Measurements from ENCODE around the gene GRAMD4. TPM values are rescaled to one million over a fixed set of nuclear protein-coding genes. Genes with fewer than 3 reads are reported as not detected.

GRAMD4 gene
- polyA plus RNA-seq, 1 of the 3 experiments (the other 2 are of a cell fraction), result 15.5 TPM

DNA sequence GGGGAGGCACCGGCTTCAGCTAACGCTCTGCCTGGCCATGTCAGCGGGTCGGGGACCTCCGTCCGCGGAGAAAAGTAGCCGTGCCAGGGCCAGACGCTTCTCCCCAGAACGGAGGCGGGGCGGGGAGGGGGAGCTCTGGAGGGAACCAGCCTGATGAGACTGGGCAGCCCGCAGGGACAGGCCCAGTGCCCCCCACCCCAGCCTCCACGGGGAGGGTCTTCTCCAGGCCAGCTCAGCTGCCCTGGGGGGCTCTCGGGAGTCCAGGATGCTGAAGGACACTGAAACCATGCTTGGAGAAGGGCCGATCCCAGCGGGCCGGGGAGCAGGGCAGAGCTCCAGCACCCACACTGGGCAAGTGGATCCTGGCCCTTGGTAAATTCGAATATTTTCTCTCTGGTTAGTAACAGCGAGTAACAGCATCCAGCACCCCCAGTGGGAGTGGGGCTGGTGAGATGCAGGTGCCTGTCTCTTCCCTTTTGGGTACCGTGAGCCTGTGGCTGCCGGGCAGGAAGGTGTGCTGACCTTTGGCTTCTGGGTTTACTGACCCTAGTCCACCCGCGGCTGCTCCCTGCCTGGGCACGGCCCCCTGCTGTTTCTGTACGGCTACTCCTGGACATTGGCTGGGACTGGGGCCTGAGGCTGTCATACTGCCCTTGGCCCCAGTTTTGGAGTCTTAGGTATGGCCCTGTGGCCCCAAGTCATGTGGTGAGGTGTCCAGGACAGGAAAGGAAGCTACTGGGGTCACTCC lies 35.8 kb downstream of the GRAMD4 start:
- no peaks in the 10 kb centered on the region for H3K9me3 ChIP-seq
- TF ChIP-seq YY1 (IDR thresholded peaks at IDR 0.05; ENCODE audit: low read depth) (no peak), FOXJ3 (CRISPR knock-in tag; IDR thresholded peaks at IDR 0.05) (no peak), RFX5 (IDR thresholded peaks at IDR 0.05; ENCODE audit: low read length) (no peak), FOXM1 (IDR thresholded peaks at IDR 0.05; ENCODE audit: low read depth) (no peak), MEF2A (IDR thresholded peaks at IDR 0.05; ENCODE audit: borderline replicate concordance, low read depth) (no peak), NFIC (IDR thresholded peaks at IDR 0.05; ENCODE audit: borderline replicate concordance) (no peak), MAX (IDR thresholded peaks at IDR 0.05; ENCODE audit: low read depth) (no peak), EZH2phosphoT487 (IDR thresholded peaks at IDR 0.05; ENCODE audit: borderline replicate concordance, low read depth) (no peak)
- TF ChIP-seq, protein P1, sequence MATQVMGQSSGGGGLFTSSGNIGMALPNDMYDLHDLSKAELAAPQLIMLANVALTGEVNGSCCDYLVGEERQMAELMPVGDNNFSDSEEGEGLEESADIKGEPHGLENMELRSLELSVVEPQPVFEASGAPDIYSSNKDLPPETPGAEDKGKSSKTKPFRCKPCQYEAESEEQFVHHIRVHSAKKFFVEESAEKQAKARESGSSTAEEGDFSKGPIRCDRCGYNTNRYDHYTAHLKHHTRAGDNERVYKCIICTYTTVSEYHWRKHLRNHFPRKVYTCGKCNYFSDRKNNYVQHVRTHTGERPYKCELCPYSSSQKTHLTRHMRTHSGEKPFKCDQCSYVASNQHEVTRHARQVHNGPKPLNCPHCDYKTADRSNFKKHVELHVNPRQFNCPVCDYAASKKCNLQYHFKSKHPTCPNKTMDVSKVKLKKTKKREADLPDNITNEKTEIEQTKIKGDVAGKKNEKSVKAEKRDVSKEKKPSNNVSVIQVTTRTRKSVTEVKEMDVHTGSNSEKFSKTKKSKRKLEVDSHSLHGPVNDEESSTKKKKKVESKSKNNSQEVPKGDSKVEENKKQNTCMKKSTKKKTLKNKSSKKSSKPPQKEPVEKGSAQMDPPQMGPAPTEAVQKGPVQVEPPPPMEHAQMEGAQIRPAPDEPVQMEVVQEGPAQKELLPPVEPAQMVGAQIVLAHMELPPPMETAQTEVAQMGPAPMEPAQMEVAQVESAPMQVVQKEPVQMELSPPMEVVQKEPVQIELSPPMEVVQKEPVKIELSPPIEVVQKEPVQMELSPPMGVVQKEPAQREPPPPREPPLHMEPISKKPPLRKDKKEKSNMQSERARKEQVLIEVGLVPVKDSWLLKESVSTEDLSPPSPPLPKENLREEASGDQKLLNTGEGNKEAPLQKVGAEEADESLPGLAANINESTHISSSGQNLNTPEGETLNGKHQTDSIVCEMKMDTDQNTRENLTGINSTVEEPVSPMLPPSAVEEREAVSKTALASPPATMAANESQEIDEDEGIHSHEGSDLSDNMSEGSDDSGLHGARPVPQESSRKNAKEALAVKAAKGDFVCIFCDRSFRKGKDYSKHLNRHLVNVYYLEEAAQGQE (IDR thresholded peaks at IDR 0.05; ENCODE audit: low read depth, low read length), result no peak
- no peaks in the 10 kb centered on the region for H3K9me2 ChIP-seq
- POLR2A ChIA-PET, result no interaction called here
- no peak overlapping the region for H3K27ac ChIP-seq (ENCODE audit: low read depth in 2 of 2, low read length in 1 of 2)
- H3K36me3 ChIP-seq (replicated peaks in 1 of 2; ENCODE audit: control insufficient read depth in 1 of 2, insufficient read depth in 2 of 2, low read length in 1 of 2), result no peaks in the 10 kb centered on the region
- no peaks in the 10 kb centered on the region for H3K27me3 ChIP-seq (ENCODE audit: insufficient read depth)
- no peak for DNase-seq
- H3K79me2 ChIP-seq (ENCODE audit: insufficient read depth), result no peaks in the 10 kb centered on the region
- no peak overlapping the region for H3K4me2 ChIP-seq
- no peak overlapping the region for H3K4me3 ChIP-seq (ENCODE audit: low read depth in 2 of 2, low read length in 1 of 2)
- no peaks in the 10 kb centered on the region for H3F3A ChIP-seq (replicated peaks; ENCODE audit: insufficient read depth)
- CTCF ChIA-PET, result interaction anchor here (1.0 to 4.2 kb wide), 2 partner anchors 14 to 92 kb away, joined by 4 to 20 read pairs; no protein-coding TSS in a partner anchor
- peaks cover 0 to 25% of the 10 kb centered on the region in 2 experiments; a peak in 2 of 4 replicates for H3K4me1 ChIP-seq (ENCODE audit: control insufficient read depth in 1 of 2, insufficient read depth in 2 of 2, low read depth in 1 of 2, low read length in 1 of 2)
- H3K9ac ChIP-seq, result no peak overlapping the region
- peaks cover 8% of the 10 kb centered on the region; the same call in 1 of the 2 replicates for H4K20me1 ChIP-seq (ENCODE audit: insufficient read depth)
- no peak overlapping the region for H2AFZ ChIP-seq (ENCODE audit: low read depth)
- 90% methylated on average over 2 of the region's 26 CpGs for whole genome bisulfite sequencing (ENCODE audit: low lambda C conversion rate)

DNA sequence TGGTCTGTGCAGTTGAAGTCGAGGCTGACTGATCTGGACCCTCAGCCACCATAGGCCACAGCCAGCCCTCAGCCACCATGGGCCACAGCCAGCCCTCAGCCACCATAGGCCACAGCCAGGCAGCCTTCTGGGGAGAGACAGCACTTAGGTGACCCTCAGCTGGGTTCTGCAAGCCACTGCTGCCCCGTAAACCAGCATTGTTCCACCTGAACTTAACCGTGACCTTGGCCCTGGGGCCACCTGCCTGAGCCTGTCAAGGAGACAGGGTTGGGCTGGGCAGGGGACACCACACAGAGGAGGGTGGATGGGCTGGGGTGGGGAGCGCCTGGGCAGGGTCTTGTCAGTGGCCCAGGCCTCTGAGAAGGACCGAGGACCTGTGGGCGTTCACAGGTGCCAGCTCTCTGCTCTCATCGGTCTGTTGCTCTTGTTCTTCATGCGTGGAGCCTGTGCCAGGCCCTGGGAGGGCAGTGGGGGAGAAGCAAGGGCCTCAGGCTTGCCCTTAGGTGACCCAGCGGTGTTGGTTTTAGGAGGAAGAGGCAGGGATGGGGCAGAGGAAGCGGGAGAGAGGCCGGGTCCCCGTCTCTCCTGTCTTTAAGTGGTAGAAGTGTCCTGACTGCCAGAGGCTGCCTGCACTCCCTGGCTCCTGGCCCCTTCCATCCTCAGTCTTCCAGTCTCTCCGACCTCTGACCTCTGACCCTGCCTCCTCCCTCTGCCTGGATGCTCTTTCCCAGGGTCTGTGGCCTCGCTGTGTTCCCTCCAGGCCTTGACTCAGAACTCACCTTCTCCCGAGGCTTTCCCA lies 36.9 kb downstream of the GRAMD4 start:
- Histone ChIP-seq H3K27me3 (ENCODE audit: insufficient read depth) (no peaks in the 10 kb centered on the region), H3K36me3 (replicated peaks in 1 of 2; ENCODE audit: control insufficient read depth in 1 of 2, insufficient read depth in 2 of 2, low read length in 1 of 2) (no peaks in the 10 kb centered on the region), H3K9ac (no peak overlapping the region), H3K4me2 (no peak overlapping the region), H4K20me1 (ENCODE audit: insufficient read depth) (peaks cover 8% of the 10 kb centered on the region; the same call in 1 of the 2 replicates), H3F3A (replicated peaks; ENCODE audit: insufficient read depth) (no peaks in the 10 kb centered on the region), H3K9me3 (no peaks in the 10 kb centered on the region), H3K27ac (ENCODE audit: low read depth in 2 of 2, low read length in 1 of 2) (no peak overlapping the region), H2AFZ (ENCODE audit: low read depth) (no peak overlapping the region), H3K4me3 (ENCODE audit: low read depth in 2 of 2, low read length in 1 of 2) (no peak overlapping the region), H3K4me1 (ENCODE audit: control insufficient read depth in 1 of 2, insufficient read depth in 2 of 2, low read depth in 1 of 2, low read length in 1 of 2) (peaks cover 0 to 35% of the 10 kb centered on the region in 2 experiments; a peak in 2 of 4 replicates), H3K9me2 (no peaks in the 10 kb centered on the region), H3K79me2 (ENCODE audit: insufficient read depth) (no peaks in the 10 kb centered on the region)
- DNase-seq, result no peak
- POLR2A ChIA-PET, result no interaction called here
- CTCF ChIA-PET, result interaction anchor here (4.2 kb wide), 1 partner anchor 93 kb away, joined by 20 read pairs; no protein-coding TSS in a partner anchor
- TF ChIP-seq ELF1 (IDR thresholded peaks at IDR 0.05) (no peak), FOSL2 (IDR thresholded peaks at IDR 0.05; ENCODE audit: borderline replicate concordance, low read depth) (no peak), SMC3 (IDR thresholded peaks at IDR 0.05; ENCODE audit: low read depth, low read length) (no peak), YY1 (IDR thresholded peaks at IDR 0.05; ENCODE audit: low read depth) (no peak), TCF12 (IDR thresholded peaks at IDR 0.05) (no peak)
- TF ChIP-seq, protein P2, sequence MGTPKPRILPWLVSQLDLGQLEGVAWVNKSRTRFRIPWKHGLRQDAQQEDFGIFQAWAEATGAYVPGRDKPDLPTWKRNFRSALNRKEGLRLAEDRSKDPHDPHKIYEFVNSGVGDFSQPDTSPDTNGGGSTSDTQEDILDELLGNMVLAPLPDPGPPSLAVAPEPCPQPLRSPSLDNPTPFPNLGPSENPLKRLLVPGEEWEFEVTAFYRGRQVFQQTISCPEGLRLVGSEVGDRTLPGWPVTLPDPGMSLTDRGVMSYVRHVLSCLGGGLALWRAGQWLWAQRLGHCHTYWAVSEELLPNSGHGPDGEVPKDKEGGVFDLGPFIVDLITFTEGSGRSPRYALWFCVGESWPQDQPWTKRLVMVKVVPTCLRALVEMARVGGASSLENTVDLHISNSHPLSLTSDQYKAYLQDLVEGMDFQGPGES (IDR thresholded peaks at IDR 0.05; ENCODE audit: low read depth, low read length), result no peak
- WGBS (ENCODE audit: low lambda C conversion rate), result 75% methylated on average over 10 of the region's 15 CpGs

Data from SK-N-SH (cell line).